Effector memory CD4-positive, alpha-beta T cell (primary cell): ENCODE data around the gene ESYT3.
"Not testable (repeated sequence)": the region's sequence is repeated elsewhere in the genome, so short reads cannot be mapped to it uniquely, and the experiment has no call there.

Source experiments
- DNase-seq, 3 donors: peaks; one replicate each; pipeline ENCODE4 v3.0.0-alpha.2; 2020
- H3K27ac ChIP-seq: 2 replicates; pipeline ENCODE4 v1.7.0; 2013; ENCODE audit warnings: mild to moderate bottlenecking, low read length, moderate library complexity; ENCODE audit not compliant: insufficient read depth, poor library complexity, severe bottlenecking
- H3K27me3 ChIP-seq: replicated peaks from 2 replicates; pipeline ENCODE4 v1.7.0; 2013; ENCODE audit warnings: mild to moderate bottlenecking, low read length; ENCODE audit not compliant: insufficient read depth, control insufficient read depth, poor library complexity, severe bottlenecking
- H3K36me3 ChIP-seq: 2 replicates; pipeline ENCODE4 v1.7.0; 2013; ENCODE audit warnings: mild to moderate bottlenecking, low read length, moderate library complexity; ENCODE audit not compliant: control insufficient read depth, insufficient read depth
- H3K4me1 ChIP-seq: 2 replicates; pipeline ENCODE4 v1.7.0; 2013; ENCODE audit warnings: low read length, mild to moderate bottlenecking; ENCODE audit not compliant: control insufficient read depth, insufficient read depth, poor library complexity, severe bottlenecking
- H3K4me3 ChIP-seq: 2 replicates; pipeline ENCODE4 v1.7.0; 2013; ENCODE audit warnings: low read length, low read depth, mild to moderate bottlenecking; ENCODE audit not compliant: insufficient read depth, poor library complexity, severe bottlenecking
- H3K9me3 ChIP-seq: 2 replicates; pipeline ENCODE4 v1.7.0; 2013; ENCODE audit warnings: mild to moderate bottlenecking, low read length, moderate library complexity; ENCODE audit not compliant: control insufficient read depth

ESYT3 gene

DNA sequence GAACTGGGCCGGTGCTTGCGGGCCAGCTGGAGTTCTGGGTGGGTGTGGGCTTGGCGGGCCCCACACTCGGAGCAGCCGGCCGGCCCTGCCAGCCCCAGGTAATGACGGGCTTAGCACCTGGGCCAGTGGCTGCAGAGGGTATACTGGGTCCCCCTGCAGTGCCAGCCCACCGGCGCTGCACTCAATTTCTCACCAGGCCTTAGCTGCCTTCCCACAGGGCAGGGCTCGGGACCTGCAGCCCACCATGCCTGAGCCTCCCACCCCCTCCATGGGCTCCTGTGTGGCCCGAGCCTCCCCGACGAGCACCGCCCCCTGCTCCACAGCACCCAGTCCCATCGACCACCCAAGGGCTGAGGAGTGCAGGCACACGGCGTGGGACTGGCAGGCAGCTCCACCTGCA, 50.3 kb downstream of the ESYT3 start:
- not testable (repeated sequence) for H3K4me3 ChIP-seq, DNase-seq, H3K36me3 ChIP-seq, H3K4me1 ChIP-seq, H3K27ac ChIP-seq, H3K27me3 ChIP-seq
- H3K9me3 ChIP-seq, result peaks cover 12% of the 10 kb centered on the region

DNA sequence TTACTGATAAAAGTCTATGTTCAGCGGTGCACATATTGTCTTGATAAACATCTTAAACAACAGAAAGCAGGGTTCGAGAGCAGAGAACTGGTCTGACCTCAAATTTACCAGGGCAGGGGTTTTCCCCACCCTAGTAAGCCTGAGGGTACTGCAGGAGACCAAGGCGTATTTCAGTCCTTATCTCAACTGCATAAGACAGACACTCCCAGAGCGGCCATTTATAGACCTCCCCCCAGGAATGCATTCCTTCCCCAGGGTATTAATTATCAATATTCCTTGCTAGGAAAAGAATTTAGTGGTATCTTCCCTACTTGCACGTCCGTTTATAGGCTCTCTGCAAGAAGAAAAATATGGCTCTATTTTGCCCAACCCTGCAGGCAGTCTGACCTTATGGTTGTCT, 52.2 kb downstream of the ESYT3 start:
- not testable (repeated sequence) for H3K36me3 ChIP-seq, H3K27ac ChIP-seq, DNase-seq, H3K4me1 ChIP-seq, H3K4me3 ChIP-seq, H3K27me3 ChIP-seq
- H3K9me3 ChIP-seq, result peaks cover 12% of the 10 kb centered on the region

DNA sequence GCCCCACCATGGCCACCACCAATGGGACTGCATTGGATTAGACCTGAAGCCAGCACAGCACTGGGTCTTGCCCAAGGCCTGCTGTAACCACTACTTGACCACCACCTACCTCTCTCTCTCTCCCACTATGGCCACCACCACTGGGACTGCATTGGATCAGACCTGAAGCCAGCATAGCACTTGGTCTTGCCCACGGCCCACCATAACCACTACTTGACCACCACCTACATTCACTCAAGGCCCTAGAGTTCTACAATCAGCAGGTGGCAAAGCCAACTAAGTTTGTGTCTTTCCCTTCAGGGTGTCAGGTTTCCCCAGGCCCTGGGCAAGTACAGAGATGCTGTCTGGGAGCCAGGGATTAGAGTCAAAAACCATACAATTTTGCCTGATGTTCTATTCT, 57.6 kb downstream of the ESYT3 start:
- Histone ChIP-seq H3K27me3 (no peaks in the 10 kb centered on the region), H3K9me3 (peaks cover 6% of the 10 kb centered on the region), H3K27ac (no peak overlapping the region), H3K4me1 (no peaks in the 10 kb centered on the region), H3K36me3 (no peaks in the 10 kb centered on the region), H3K4me3 (no peak overlapping the region)
- DNase-seq, result no peak

DNA sequence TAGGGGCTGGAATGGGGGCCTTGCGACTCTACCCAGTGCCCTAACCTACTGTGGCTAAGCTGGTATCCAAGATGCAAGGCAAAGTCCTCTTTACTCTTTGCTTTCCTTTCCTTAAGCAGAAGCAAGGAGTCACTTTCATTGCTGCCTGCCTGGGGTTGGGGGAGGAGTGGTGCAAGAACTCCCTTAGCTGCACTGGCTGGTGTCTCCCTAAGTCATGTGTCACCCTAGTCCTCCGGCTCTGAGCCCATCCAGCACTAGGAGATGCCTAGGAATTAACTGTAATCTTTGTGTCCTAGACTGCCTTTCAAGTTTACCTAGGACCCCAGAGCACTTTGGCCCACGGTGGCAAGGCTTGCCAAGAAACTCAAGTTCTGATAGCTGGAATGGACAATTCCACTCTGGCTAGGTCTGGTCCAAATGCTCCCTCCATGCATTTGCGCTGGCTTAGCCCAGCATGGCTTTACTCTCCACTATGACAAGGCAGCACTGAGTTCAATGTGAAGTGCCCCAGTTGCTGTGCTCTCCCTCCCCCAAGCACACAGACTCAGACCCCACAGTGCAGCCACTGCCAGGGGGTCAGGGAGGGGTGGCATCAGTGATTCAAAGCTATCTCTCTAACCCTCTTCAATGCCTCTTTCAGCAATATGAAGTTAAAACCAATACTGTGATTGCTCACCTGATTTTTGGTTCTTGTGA, 58.7 kb downstream of the ESYT3 start:
- H3K27me3 ChIP-seq, result no peaks in the 10 kb centered on the region
- no peak overlapping the region for H3K4me3 ChIP-seq
- no peak overlapping the region for H3K27ac ChIP-seq
- no peaks in the 10 kb centered on the region for H3K9me3 ChIP-seq
- DNase-seq, result no peak
- no peaks in the 10 kb centered on the region for H3K4me1 ChIP-seq
- no peaks in the 10 kb centered on the region for H3K36me3 ChIP-seq

DNA sequence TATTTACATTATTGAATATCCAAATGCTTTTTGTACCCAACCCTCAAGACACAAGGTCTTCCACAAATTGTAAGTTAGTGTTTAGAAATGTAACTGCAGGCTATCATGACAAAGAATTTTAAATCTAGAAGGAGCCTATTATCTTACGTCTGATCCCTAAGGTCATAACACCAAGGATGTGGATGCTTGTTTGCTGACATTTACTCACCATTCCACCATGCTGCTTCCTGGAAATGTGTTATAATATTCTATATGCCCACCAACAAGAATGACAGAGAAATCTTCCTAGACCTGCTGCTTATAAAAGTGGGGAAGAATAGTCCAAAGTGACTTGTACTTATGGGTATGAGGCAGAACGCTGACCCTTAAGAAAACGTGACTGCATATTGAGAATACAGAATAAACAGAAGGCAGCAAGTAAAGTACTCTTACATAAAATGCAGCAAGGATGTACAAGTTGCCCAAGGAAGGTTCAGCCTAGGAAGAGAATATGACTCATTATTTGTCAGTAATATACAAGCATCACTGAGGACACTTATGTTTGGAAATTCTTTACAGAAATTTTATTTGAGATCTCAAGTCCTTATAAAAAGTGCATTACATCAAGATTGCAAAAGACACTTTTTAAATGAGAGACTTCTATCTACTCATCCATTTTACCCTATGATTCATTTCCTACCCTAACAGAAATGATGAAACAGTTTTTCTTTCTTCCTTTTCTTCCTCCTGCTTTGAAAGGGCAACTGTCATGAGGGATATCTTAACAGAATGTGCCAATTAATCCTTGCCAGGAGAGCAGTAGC, 59.6 kb downstream of the ESYT3 start:
- H3K4me3 ChIP-seq, result no peak overlapping the region
- H3K27me3 ChIP-seq, result no peaks in the 10 kb centered on the region
- no peaks in the 10 kb centered on the region for H3K9me3 ChIP-seq
- no peaks in the 10 kb centered on the region for H3K36me3 ChIP-seq
- no peaks in the 10 kb centered on the region for H3K4me1 ChIP-seq
- no peak for DNase-seq
- H3K27ac ChIP-seq, result no peak overlapping the region

DNA sequence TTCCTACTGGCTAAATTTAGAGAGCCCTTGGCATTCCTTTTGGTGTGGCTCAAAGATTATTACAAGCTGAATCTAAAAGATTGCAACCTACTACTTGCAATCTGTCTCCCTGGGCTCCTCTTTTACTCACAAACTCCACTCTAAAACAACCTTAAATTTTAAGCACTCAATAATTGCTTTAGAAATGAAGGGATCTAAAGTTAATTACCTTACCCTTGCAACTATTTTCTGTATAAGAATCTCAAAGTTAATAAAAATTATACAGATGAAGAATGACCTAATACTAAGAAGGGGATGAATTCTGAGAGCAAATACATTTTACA, 60.2 kb downstream of the ESYT3 start:
- DNase-seq, result no peak
- Histone ChIP-seq H3K27ac (no peak overlapping the region), H3K27me3 (no peaks in the 10 kb centered on the region), H3K9me3 (no peaks in the 10 kb centered on the region), H3K36me3 (no peaks in the 10 kb centered on the region), H3K4me1 (no peaks in the 10 kb centered on the region), H3K4me3 (no peak overlapping the region)

- H3K27ac ChIP-seq, H3K4me3 ChIP-seq, DNase-seq, H3K9me3 ChIP-seq, H3K27me3 ChIP-seq, H3K36me3 ChIP-seq, H3K4me1 ChIP-seq: not testable (repeated sequence)
These were observed 61.2 kb downstream of the ESYT3 start for GRCh38 chr3:138495638-138496037.

GRCh38 chr3:138496436-138496835, 62.0 kb downstream of the ESYT3 start:
- Histone ChIP-seq H3K36me3 (no peaks in the 10 kb centered on the region), H3K27me3 (no peaks in the 10 kb centered on the region), H3K4me1 (no peaks in the 10 kb centered on the region), H3K9me3 (no peaks in the 10 kb centered on the region), H3K27ac (no peak overlapping the region), H3K4me3 (no peak overlapping the region)
- DNase-seq, result no peak

- DNase-seq, result no peak
- H3K36me3 ChIP-seq, result no peaks in the 10 kb centered on the region
These were observed 62.6 kb downstream of the ESYT3 start for GRCh38 chr3:138497021-138497420.

GRCh38 chr3:138497851-138498250, 63.4 kb downstream of the ESYT3 start:
- no peaks in the 10 kb centered on the region for H3K4me1 ChIP-seq
- H3K27ac ChIP-seq, result no peak overlapping the region
- no peak overlapping the region for H3K4me3 ChIP-seq
- H3K27me3 ChIP-seq, result no peaks in the 10 kb centered on the region
- no peaks in the 10 kb centered on the region for H3K9me3 ChIP-seq
- H3K36me3 ChIP-seq, result no peaks in the 10 kb centered on the region
- no peak for DNase-seq

More at GRCh38 chr3:138497021-138497420, 62.6 kb downstream of the ESYT3 start:
- no peaks in the 10 kb centered on the region for H3K4me1 ChIP-seq
- no peak overlapping the region for H3K4me3 ChIP-seq
- no peaks in the 10 kb centered on the region for H3K9me3 ChIP-seq
- no peaks in the 10 kb centered on the region for H3K27me3 ChIP-seq
- H3K27ac ChIP-seq, result no peak overlapping the region
